Mammary epithelial cell (primary cell): ENCODE results near the gene NFKB2.

Experiments used
- EZH2 ChIP-seq: IDR thresholded peaks from 2 replicates; pipeline ENCODE4 v1.6.1; 2012; ENCODE audit warnings: low read length, inconsistent platforms, borderline replicate concordance
- TF ChIP-seq, protein P1 (sequence below), 2 donors: IDR thresholded peaks in 1 of 2; conservative IDR thresholded peaks in 1 of 2; 2 replicates each; pipeline ENCODE4 v1.5.1; 2011 to 2012; ENCODE audit warnings: inconsistent platforms in 2 of 2, low read length in 2 of 2, mild to moderate bottlenecking in 2 of 2, control low read depth in 1 of 2, low read depth in 1 of 2; ENCODE audit not compliant: insufficient read depth in 1 of 2; ENCODE audit errors: extremely low read depth in 1 of 2

DNA sequence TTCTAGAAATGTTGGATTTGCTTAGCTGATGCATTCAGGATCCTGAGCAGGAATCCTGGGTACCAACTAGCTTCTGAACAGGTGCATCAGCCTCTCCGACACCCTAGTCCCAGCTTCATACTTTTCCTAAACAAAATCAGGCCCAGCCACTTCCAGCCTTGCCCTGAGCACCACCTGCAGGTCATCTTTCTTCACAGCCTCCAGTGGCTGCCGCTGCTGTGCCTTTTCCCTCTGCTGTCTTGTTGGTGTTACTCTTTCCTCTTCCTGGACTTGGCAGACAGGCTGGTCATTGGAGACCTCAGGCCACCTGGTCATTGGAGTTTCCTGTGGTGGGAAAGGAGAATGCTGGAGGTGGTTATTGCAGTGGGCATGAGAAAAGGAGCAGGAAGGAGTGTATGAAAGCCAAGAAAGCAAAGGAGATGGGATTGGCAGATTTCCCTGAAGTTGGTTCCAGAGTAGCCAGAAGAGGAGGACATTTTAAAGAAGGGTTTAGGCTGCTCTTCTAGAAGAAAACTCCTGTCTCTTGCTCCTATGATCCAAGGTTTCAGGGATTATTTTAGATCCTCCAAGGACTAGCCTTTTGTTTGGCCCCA, 48.2 kb upstream of the NFKB2 start:
- TF ChIP-seq, protein P1, sequence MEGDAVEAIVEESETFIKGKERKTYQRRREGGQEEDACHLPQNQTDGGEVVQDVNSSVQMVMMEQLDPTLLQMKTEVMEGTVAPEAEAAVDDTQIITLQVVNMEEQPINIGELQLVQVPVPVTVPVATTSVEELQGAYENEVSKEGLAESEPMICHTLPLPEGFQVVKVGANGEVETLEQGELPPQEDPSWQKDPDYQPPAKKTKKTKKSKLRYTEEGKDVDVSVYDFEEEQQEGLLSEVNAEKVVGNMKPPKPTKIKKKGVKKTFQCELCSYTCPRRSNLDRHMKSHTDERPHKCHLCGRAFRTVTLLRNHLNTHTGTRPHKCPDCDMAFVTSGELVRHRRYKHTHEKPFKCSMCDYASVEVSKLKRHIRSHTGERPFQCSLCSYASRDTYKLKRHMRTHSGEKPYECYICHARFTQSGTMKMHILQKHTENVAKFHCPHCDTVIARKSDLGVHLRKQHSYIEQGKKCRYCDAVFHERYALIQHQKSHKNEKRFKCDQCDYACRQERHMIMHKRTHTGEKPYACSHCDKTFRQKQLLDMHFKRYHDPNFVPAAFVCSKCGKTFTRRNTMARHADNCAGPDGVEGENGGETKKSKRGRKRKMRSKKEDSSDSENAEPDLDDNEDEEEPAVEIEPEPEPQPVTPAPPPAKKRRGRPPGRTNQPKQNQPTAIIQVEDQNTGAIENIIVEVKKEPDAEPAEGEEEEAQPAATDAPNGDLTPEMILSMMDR (conservative IDR thresholded peaks at IDR 0.05 in 1 of 2, IDR thresholded peaks at IDR 0.05 in 1 of 2; ENCODE audit: extremely low read depth in 1 of 2, insufficient read depth in 1 of 2, low read depth in 1 of 2, low read length in 2 of 2): peak; percentile 70 to 75
- TF ChIP-seq EZH2: no peak
